AG09309 (cell line): ENCODE measurements around the gene TSPAN3.

Experiments used
- DNase-seq: peaks from one replicate; pipeline ENCODE4 v3.0.0-alpha.2; 2010; ENCODE audit warnings: low read depth
- H3K4me3 ChIP-seq: 2 replicates; pipeline ENCODE4 v1.5.1; 2011; ENCODE audit warnings: mild to moderate bottlenecking, low read depth, low read length, moderate library complexity; ENCODE audit not compliant: control insufficient read depth
- TF ChIP-seq, protein P1 (sequence below): IDR thresholded peaks from 2 replicates; pipeline ENCODE4 v1.5.1; 2011; ENCODE audit warnings: mild to moderate bottlenecking, low read depth, low read length, inconsistent platforms; ENCODE audit not compliant: insufficient read depth, control insufficient read depth; ENCODE audit errors: missing control alignments

The TSPAN3 gene

DNA sequence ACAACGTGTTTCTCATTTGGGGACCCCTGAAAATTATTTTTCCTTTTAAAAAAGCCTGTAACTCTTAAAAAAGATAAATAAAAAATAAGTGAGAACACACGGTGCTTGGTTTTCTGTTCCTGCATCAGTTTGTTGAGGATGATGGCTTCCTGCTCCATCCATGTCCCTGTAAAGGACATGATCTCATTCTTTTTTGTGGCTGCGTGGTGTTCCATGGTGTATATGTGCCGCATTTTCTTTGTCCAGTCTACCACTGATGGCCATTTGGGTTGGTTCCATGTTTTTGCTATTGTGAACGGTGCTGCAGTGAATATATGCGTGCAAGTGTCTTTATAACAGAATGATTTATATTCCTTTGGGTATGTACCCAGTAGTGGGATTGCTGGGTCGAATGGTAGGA lies 2.3 kb downstream of the TSPAN3 start:
- no peak overlapping the region for H3K4me3 ChIP-seq
- TF ChIP-seq, protein P1, sequence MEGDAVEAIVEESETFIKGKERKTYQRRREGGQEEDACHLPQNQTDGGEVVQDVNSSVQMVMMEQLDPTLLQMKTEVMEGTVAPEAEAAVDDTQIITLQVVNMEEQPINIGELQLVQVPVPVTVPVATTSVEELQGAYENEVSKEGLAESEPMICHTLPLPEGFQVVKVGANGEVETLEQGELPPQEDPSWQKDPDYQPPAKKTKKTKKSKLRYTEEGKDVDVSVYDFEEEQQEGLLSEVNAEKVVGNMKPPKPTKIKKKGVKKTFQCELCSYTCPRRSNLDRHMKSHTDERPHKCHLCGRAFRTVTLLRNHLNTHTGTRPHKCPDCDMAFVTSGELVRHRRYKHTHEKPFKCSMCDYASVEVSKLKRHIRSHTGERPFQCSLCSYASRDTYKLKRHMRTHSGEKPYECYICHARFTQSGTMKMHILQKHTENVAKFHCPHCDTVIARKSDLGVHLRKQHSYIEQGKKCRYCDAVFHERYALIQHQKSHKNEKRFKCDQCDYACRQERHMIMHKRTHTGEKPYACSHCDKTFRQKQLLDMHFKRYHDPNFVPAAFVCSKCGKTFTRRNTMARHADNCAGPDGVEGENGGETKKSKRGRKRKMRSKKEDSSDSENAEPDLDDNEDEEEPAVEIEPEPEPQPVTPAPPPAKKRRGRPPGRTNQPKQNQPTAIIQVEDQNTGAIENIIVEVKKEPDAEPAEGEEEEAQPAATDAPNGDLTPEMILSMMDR = no peak
- no peak for DNase-seq

DNA sequence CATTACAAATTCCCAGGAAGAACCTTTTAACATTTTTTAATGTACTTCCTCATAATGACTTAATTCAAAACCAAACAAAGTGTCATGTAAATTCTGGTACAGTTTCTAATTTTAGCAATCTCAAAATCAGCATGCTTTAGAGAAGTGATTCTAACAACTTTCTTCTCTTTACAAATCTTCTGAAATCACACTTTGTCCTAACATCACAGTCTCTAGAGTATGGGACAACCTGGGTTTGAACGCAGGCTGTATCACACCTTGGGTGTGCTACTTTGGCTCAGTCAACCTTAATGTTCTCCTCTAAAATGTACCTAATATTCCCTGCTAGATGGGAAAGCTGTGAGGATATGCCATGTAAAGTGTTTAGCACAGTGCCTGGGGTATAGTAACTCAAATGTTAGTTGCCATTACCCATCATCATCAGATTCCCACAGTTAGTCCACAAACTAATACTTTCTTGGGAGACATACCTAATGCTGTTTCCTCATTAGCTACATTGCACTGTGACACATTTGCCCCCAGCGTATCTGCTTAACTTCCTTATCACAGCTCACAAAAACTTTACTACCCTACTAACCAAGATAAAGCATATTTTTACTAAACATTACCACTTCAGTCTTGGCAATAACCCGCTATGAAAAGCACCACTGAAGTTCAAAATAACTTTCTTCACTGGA lies 3.1 kb downstream of the TSPAN3 start:
- no peak overlapping the region for H3K4me3 ChIP-seq
- no peak for DNase-seq
- TF ChIP-seq, protein P1 = no peak

DNA sequence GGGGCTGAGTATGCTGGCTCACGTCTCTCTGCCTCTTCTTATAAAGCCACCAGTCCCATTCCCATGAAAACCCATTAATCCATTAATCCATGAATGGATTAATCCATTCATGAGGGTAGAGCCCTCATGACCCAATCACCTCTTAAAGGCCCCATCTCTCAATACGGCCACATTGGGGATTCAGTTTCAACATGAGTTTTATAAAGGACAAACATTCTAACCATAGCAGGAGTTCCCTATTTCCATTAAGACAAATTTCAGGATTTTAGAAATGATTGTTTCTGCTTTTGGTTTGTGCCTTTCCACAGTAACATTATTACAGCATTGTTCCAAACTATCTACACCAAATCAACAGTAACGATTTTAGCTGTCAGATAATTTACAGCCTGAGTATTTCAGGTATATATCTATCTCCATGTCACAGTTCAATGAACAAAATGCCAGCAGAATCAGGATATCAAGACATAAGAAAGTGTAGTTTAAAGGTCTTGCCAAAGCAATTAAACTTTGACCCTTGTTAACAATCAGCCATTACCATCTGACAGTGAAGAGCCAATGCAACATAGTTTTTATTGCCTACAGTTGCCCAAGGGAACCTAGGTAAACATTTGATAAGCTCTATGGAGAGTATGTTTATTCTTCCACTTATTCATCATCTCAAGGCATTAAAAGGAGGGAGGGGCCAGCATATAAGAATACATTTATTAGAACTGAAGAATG lies 3.8 kb downstream of the TSPAN3 start:
- DNase-seq = no peak
- H3K4me3 ChIP-seq = no peak overlapping the region
- TF ChIP-seq, protein P1 = no peak

DNA sequence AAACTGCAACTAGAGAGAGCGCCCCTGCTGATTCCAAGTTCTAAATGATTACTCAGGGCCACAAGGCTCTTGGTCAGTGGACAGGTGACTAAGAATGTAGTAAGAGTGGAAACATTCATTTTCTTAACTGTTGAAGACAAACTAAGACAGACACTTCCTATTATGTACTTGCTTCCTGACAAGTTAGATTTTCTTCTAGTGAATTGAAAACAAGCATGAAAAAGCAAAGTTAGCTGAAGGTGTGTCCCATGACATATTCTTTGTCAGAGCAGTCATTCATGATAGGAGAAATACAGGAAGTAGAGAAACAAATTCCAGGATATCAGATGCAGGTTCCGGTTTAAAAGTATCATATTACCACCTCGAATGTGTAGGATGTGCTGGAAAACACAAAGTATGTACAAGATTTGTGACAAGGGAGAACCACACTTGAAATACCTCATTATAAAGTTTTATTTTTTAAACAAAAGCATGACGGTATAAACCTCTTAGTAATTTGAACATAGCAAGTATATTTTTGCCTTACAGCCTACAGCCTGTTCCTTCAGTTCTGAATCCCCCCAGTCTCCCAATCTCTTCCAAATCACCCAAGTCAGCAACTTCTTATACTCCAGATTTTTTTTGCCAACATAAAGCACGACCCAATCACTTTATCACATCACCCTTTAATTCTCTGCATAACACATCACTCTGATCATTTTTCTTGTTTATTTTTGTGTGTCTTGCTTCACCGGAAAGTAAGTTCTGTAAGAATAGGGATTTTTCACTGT lies 6.2 kb downstream of the TSPAN3 start:
- DNase-seq = no peak
- no peak overlapping the region for H3K4me3 ChIP-seq
- TF ChIP-seq, protein P1 = no peak

DNA sequence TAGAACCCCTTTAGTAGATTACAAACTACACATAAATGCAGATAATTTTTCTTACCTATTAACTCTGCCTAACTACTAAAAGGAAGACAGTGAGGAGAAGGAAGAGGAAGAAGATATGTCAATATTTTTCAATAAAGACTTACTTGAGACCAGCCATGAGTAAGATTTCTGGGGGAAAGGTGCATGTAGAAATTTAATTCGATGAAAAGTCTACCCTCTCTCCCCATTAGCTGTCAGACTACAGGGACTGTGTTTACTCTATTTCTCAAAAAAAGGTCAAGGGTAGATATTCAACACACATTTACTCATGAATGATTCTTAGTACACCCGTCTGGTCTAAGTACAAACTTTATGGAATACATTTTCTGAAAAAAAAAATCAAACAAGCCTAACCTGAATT lies 6.8 kb downstream of the TSPAN3 start:
- TF ChIP-seq, protein P1 = no peak
- no peak overlapping the region for H3K4me3 ChIP-seq
- DNase-seq = no peak

DNA sequence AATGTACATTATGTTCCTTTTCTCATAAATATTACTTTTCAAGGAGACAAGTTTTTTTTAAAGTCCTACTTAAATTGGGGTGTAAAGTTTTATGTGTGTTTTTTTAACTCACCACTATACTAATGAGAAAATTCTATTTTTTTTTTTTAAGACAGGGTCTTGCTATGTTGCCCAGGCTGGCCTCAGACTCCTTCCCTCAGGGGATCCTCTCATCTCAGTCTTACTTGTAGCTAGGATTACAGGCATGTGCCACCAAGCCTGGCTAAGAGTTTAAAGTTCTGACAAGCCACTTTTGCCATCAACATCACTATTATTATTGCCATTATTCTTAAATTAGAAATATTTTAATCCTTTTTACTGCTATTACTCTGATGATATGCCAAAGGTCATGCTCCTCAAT lies 7.7 kb downstream of the TSPAN3 start:
- TF ChIP-seq, protein P1 = no peak
- no peak for DNase-seq

More for the DNA sequence above, 7.7 kb downstream of the TSPAN3 start:
- H3K4me3 ChIP-seq = no peak overlapping the region
